NCI-H1105 treated with DMSO at 0.1 percent for 48 hours (cell line): Measurements from ENCODE around the gene DNASE1L1.

Source experiments
- DNase-seq: peaks from one replicate; lab custom pipeline; 2025; lab: John Stamatoyannopoulos, UW

Gene DNASE1L1

DNA sequence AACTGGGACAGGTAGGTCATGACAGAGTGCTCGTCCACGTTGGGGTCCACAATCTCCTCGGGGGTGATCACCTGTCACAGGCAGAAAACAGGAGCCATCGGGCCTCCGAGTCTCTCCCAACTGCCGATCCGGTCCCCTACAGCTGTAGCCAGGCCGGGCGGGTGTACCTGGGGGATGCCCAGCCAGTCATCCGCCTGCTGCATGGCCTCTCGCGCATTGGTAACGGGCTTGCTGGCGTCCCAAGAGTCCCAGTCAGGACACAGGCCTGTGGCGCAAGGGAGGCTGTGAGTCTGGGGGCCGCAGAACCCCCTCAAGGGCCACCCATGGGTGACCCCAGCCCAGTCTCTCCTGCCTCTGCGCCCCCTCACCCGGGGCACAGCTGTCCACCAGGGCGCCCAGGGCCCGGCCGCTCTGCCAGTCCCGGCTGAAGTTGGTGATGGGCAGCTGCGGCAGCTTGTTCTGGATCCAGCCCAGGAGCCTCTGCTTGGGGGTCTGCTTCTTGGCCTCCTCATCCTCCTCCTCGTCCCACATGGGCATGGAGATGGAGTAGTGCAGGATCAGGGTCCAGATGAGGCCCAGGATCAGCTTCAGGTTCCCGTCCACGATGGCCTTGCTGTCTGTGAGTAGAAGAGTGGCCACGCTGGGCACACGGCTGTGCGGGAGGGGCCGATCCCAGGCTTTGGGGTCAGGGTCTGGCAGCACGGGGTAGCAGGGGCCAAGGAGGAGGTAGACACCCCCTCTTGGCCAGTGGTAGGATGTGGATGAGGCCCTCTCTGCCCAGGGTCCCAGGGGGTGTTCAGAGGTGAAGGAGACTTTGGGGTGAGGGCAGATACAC, 41.4 kb downstream of the DNASE1L1 start:
- DNase-seq = no peak

DNA sequence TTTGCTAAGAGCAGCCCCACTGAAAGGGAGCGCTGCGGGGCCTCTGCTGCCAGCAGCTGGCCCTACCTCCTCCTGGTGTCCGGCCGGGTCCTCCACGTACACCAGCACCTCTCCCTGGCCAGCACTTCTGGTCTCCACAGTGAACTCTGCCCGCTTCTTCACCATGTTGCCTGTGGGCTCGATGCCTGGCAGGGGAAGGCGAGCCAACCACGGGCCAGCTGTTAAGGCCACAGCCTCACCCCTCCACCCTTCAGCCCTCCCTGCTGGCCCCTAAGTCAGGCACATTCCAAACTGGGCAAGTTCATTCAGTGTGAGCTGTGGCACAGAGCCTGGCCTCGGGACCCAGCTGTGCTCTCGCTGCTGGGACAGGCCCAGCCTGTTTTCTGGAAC, 42.4 kb downstream of the DNASE1L1 start:
- DNase-seq = no peak

DNA sequence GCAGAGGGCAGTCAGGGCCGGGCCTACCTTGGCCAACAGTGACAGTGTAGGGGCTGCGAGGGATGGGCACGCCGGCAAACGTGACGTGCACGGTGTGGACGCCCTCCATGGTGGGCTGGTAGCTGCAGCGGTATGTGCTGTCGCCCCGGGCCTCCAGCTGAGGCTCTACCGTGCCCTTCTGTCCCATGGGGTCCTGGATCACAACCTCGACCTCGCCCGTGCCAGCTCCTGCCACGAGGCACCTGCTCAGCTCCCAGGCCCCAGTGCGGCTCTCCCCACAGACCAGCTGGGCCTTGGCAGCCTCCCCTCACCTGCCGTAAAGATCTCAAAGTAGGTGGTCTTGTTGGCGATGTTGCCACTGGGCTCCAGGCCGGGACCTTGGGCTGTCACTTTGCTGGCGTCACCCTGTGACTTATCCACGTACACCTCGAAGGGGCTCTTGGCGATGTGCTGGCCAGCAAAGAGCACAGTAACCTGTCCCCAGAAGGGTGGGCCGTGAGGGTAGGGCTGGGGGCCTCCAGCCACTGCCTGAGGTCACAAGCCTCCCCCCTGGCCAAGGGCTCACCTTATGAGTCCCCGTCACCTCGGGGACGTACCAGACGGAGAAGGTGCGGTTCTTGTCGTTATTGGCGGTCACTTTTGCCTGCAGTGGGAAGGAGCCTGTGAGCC, 42.9 kb downstream of the DNASE1L1 start:
- no peak for DNase-seq

DNA sequence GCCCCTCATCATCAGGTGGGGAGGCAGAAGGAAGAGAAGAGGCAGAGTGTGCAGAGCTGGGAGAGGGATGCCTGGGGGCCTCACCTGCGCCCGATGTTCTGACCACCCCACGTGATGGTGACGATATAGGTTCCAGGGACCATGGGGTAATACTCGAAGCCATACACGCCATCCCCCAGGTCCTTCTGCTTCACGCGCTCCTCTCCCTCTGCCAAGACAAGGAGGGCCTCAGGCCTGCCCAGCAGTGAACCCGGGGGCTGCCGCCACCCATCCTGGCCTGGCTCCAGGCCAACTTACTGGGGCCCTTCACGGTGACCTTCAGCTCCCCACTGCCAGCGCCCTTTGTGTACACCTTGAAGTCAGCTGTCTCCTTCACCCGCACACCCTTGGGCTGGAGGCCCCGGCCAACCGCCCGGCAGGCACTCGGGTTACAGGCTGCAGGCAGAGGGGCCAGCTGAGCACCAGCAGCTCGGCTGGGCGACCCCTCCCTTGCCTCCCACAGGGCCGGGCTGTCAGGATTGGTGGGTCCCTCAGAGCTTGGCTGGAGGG, 43.9 kb downstream of the DNASE1L1 start:
- no peak for DNase-seq

DNA sequence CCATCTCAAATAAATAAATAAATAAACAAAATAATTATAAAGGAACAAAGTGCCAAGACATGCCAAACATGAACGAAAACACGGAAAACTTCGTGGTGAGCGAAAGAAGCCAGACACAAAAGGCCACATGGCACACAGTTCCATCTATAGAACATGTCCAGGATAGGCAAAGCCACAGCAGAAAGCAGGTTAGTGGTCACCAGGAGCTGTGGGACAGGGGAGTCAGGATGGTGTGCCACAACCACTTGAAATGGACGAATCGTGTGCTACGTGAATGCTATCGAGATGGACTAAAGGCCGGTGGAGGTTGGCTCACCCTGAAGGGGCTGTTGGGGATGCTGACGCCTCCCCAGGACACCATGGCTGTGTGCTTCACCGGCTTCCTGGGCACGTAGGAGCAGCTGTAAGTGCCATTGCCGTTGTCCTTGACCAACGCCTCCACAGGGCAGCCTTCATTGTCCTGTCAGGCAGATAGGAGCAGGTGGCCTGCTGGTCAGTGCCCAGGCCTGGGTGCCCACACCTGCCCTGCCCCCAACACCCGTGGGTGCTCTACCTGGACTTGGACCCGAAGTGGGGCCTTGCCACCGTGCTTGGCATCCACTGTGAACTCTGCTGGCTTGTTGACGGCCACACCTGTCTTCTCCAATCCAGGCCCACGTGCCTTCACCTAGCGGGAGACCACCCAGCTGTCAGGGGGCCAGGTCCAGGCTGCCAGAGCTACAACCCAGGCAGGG, 45.2 kb downstream of the DNASE1L1 start:
- DNase-seq = no peak

DNA sequence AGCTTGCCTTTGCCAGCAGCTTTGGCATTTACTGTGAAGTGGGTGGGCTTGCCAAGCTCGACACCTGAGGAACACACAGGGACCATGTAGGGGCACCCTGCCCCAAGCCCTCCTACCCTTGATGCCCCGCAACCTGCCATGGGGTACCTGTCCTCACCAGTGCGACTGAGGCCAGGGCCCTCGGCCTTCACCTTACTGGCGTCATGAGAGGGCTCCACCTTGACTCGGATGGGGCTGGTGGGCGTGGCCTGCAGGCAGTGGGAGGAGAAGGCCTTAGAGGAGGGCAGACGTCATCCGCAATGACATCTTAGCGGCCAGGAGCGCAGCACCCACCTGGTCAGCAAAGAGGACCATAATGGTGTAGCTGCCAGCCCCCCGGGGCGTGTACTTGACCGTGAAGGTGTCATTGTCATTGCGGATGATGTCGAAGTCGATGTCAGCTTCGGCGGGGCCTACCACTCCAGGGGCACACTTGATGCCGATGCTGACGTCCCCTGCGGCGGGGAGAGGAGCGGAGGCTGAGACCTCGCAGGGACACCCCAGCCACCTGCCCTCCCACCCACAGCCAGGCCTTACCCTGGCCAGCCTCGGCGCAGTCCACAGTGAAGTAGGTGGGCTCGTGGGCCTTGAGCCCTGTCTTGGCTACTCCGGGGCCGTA, 46.8 kb downstream of the DNASE1L1 start:
- DNase-seq = no peak

DNA sequence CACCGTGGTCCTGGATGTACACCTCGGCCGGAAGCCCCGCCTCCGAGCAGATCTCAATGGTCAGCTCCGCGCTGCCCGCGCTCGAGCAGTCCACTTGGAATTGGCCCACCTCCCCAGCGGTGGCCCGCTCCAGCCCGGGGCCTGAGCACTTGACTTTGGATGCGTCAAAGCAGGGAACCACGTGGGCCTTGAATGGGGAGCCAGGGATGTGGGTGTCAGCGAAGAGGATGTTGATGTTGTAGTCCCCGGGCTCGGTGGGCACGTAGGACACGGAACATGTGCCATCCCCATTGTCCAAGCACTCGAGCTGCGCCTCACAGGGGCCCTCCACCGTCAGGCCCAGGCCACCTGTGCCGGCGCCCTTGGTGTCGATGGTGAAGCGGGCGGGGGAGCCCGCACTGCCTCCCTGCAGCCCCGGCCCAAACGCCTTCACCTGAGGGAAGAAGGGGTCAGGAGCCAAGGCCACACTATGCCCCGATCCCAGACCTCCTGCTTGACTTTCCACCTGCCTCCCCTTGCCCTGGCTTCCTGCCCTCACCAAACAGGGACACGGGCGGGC, 48.8 kb downstream of the DNASE1L1 start:
- no peak for DNase-seq

DNA sequence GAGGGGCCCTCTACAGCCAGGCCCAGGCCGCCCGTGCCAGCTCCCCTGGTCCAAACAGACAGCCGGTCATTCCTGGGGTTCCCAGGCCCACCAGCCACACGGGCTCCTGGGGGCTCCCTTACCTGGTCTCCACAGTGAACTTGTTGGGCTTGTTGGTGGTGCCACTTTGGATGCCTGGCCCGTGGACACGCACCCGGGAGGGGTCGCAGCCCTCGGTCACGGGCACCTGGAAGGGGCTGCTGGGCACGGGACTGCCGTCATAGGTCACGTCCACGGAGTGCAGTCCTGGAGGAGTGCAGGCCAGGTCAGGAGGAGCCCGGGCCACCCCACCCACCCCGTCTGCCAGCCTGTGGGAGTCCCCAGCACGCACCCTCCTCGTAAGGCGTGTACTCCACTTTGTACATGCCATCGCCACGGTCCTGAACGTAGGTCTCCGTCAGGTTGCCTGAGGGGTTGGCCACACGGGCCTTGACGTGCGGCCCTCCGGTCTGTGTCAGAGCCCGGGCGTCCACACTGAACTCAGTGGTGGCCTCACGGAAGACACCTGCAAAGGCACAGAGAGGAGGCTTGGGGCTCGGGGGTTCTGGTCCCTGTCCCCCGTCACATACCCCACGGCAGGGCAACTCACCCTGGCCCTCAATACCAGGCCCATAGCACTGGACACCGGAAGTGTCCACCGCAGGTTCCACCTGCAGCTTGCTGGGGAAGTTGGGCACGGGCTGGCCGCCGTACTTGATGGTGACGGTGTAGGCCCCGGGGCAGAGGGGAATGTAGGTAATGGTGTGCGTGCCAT, 49.5 kb downstream of the DNASE1L1 start:
- DNase-seq = no peak

DNA sequence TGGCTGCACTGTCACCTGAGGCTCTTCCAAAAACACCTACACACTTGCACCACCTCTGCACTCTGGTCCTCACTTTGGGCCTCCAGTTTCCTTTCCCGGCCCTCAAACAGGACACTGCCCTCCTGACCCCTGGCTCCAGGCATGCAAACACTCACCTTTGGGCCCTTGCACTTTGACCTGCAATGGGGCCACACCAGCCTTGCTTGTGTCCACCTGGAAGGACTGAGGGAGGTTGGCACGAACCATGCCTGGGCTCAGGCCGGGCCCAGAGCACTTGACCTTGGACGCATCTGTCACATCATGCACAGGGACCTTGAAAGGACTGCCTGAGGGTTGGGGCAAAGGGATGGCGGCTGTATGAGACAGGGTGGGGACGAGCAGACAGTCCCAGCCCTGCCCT, 50.2 kb downstream of the DNASE1L1 start:
- no peak for DNase-seq

DNA sequence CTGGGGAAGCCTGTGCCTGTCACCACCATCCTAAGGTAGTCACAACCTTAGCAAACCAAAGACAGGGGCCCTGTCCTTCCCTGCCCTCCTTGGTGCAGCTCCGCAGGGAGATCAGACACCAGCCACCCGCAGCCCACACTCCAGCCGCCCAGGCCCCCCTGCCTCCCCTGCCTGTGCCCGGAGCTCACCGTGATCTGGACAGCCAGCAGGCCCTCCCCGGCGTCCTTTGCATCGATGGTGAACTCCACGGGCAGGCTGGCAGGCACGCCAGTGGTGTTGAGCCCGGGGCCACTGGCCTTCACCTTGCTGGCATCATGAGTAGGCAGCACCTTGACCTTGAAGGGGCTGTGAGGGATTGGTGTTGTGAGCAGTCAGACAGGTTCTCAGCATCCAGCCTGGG, 51.0 kb downstream of the DNASE1L1 start:
- no peak for DNase-seq

DNA sequence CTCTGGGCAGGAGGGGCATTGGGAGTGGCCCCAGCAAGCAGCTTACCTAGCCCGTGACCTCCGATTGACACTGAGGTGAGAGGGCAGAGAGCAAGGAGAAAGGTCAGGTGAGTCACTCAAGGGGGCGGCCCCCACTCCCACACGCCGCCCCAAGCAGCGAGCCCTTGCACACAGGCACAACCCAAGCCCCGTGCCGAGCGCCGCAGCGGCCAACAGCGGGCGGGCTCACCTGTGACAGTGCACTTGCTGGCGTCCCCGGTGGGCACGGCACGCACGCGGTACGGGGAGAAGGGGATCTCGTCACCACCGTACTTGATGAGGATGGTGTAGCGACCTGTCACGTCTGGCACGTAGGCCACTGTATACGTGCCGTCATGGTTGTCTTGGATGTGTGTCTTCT, 51.8 kb downstream of the DNASE1L1 start:
- no peak for DNase-seq

DNA sequence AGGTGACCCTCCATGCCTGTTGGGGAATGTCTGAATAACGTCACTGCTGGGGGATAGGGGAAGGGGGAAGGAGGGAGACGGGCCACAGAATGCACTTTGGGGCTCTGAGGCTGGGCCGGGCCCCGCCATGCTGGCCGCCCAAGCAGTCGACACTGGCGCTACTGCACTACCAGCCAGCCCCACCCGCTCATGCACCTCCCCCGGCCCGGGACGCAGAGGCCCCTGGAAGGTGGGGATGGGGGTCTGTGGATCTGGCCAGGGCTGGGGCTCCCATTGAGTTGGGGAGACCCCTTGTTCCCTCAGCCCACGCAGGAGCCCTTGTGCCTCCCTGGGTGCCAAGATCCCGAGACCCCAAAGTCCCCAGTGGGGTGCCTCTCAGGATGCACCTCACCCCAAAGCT, 52.5 kb downstream of the DNASE1L1 start:
- no peak for DNase-seq

DNA sequence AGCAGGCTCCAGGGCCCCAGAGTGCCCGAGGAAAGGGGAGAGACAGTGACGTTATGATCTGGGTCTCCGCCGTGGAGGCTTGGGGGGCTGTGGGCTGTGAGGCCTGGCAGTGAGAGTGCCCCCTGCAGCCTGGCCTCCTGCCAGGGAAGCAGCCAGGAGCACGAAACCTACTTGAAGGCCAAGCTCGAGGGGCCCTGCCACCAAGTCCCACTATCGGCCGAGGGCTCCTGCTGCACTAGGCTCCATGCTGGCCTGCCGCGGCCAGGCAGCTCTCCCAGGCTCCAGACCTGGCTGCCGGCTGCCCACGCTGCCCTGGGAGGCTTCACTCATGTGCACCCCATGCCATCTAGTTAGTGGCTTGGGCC, 53.3 kb downstream of the DNASE1L1 start:
- no peak for DNase-seq

DNA sequence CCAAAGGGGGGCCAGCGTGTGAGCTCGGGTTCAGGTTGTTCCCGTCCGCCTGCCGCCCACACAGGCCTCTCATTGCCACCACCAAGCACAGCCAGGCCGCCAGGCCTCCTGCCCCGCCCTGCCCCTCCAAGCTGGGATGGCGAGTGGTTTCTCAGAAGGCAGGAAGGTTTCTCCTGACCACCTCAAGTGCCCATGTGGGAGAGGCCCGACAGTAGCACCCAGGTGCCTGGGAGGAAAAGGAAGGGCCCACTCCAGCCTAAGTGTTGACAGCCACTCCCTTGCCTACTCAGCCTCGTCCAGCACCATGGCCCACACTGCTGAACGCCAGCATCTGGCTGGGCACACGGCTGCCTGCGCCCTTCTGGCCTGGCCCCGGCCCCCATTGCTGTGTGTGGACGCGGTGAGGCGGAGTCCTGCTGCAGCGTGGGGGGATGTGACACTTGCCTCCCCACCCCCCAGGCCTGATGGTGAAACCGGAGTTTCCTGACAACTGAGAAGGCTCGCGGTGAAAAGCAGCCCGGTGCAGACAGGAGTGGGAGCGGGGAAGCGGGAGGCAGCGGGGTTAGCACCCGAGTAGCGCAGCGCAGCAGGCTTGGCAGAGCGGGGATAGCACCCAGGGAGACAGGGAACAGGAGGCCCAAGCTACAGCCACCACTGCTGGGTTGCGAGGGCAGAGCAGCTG, 53.8 kb downstream of the DNASE1L1 start:
- DNase-seq = no peak

DNA sequence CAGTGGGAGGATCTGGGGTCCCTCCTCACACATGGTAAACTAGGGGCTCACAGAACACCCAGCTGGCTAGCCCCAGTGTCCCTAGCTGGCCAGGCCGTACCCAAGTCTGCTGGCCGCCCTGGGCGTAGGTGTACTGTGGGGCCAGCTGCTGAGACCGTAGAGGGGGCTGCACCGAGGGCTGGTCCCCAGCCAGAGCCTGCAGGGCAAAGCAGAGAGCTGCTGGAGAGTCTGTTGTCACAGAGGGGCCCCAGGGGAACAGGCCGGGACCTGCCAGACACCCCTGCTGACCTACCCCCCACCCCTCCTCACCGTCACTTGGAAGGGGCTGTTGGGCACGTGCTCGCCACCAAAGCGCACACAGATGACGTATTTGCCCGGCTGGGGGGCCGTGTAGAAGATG, 54.5 kb downstream of the DNASE1L1 start:
- no peak for DNase-seq

DNA sequence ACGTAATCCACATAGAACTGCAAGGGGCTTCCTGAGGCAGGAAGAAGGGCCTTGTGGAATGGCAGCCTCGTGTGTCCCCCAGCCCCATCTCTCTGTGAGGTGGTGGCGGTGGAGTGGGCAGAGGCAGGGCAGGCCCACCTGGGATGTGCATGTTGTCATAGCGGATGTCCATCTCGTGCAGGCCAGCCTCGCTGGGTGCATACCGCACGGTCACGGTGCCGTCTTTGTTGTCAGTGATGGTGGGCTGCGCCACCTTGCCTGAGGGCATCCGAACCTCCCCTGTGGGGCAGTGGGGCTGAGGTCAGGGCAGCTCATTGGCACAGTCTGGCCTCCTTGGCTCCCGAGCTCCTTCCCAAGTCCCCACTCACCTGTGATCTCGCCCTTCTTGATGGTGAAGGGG, 55.0 kb downstream of the DNASE1L1 start:
- no peak for DNase-seq

DNA sequence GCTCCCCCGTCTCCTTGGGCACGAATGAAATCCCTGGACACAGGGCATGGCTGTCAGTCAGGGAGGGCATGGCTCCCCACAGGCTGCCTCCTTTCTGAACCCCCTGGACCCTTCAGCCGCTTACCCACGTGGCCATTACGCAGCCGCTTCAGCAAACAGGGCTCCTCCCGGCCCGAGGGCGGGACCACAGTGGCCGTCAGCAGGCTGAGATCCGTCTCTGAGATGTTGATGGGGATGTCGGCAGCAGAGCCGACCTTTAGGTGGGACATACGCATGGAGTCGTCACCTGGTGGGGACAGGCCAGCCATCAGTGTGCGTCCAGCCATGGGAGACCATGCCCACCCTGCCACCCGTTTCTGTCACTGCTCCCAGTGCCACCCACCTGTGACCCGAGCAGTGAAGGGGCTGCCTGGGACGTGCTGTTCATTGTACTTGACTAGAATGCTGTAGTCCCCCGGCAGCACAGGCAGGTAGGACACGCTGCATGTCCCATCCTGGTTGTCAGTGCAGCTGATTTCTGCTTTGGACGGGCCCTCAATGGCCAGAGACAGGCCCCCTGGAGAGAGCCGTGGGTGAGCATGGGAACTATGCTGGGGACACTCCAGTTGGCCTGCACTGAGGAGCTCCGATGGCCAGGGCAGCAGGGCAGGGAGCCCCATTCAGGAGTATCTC, 55.7 kb downstream of the DNASE1L1 start:
- DNase-seq = no peak

DNA sequence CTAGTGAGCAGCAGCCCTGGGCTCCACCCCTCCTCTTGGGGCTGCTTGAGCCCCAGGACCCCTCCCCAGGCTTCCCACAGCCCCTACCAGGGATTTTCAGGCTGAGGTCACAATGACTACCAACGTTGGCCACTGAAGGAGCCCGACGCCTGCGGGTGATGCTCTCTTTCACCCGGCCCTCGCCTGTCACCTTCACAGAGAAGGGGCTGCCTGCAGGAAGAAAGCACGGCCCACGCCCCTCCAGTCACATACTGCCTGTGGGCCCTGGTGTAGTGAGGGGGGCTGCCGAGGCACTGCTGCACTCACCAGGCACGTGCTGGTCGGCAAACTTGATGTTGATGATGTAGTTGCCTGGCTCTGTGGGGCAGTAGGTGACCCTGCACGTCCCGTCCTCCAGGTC, 56.6 kb downstream of the DNASE1L1 start:
- DNase-seq = no peak

DNA sequence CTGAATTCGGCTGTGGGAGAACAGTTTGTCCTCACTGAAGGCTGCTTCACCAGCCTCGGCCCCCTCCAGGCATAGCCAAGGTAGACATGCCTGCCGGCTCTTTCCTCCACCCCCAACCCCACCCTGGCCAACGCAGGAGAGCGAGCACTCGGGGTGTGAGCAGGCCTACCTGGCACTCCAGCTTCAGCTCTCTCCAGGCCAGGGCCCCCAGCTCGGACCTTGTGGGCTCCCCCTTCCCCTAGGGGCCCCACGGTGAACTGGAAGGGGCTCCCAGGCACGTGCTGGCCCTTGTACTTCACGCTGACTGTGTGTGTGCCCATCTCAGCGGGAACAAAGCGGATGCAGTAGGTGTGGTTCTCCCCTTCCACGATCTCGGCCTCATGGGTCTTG, 57.0 kb downstream of the DNASE1L1 start:
- no peak for DNase-seq
